Measurements from ENCODE around the gene LRMDA.
A peak's percentile ranks its signal among the peaks of the same experiment; 100 is the strongest.

LRMDA gene

DNA sequence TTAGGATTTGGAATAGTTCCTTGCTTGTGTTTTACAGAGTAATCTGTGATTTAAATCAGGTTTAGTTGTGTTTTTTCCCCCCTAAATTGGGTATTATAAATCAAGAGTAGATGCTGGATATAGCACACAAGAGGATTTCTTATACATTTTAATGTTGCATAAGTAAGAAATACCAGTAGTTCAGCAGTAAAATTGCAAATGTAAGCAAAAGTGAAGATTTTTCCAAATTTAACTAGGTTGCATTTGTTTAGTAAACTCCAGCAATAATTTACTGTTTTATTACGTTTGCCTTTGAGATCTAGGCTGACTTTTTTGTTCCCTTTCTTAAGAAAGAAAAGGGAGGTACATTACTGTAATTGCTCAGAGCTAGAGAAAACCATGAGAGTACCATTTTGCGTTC is 207.3 kb downstream of the LRMDA start:
- Histone ChIP-seq H3K79me2 (ENCODE audit: insufficient read depth, low read length) (no peaks in the 10 kb centered on the region), H3K9ac (ENCODE audit: low read depth, low read length, poor library complexity, severe bottlenecking) (no peak overlapping the region), H2AFZ (ENCODE audit: low read length) (no peak overlapping the region), H3K9me2 (replicated peaks; ENCODE audit: low read depth, low read length) (no peaks in the 10 kb centered on the region), H3K4me1 (ENCODE audit: insufficient read depth, low read length, poor library complexity, severe bottlenecking) (no peaks in the 10 kb centered on the region), H3K36me3 (ENCODE audit: insufficient read depth, low read length) (no peaks in the 10 kb centered on the region), H3K27me3 (ENCODE audit: insufficient read depth, low read length, poor library complexity, severe bottlenecking) (no peaks in the 10 kb centered on the region), H3K4me2 (ENCODE audit: low read depth, low read length, poor library complexity, severe bottlenecking) (no peak overlapping the region), H3F3A (ENCODE audit: low read depth) (no peaks in the 10 kb centered on the region), H3K4me3 (ENCODE audit: low read length, poor library complexity, severe bottlenecking) (no peak overlapping the region), H4K20me1 (ENCODE audit: insufficient read depth, low read length, poor library complexity, severe bottlenecking) (no peaks in the 10 kb centered on the region), H3K9me3 (ENCODE audit: insufficient read depth, low read depth, low read length) (no peaks in the 10 kb centered on the region)
- TF ChIP-seq CTCF (conservative IDR thresholded peaks at IDR 0.05; ENCODE audit: low read length) (no peak), EZH2phosphoT487 (IDR thresholded peaks at IDR 0.05; ENCODE audit: borderline replicate concordance) (no peak)

GRCh38 chr10:75639736-75640135 is 208.3 kb downstream of the LRMDA start:
- H3K9me2 ChIP-seq (replicated peaks; ENCODE audit: low read depth, low read length) = no peaks in the 10 kb centered on the region
- H2AFZ ChIP-seq (ENCODE audit: low read length) = no peak overlapping the region
- no peaks in the 10 kb centered on the region for H3K4me1 ChIP-seq (ENCODE audit: insufficient read depth, low read length, poor library complexity, severe bottlenecking)
- no peaks in the 10 kb centered on the region for H3F3A ChIP-seq (ENCODE audit: low read depth)
- no peak overlapping the region for H3K4me2 ChIP-seq (ENCODE audit: low read depth, low read length, poor library complexity, severe bottlenecking)
- H3K36me3 ChIP-seq (ENCODE audit: insufficient read depth, low read length) = no peaks in the 10 kb centered on the region
- no peaks in the 10 kb centered on the region for H3K79me2 ChIP-seq (ENCODE audit: insufficient read depth, low read length)
- no peaks in the 10 kb centered on the region for H3K27me3 ChIP-seq (ENCODE audit: insufficient read depth, low read length, poor library complexity, severe bottlenecking)
- H3K9me3 ChIP-seq (ENCODE audit: insufficient read depth, low read depth, low read length) = no peaks in the 10 kb centered on the region
- H3K4me3 ChIP-seq (ENCODE audit: low read length, poor library complexity, severe bottlenecking) = no peak overlapping the region
- TF ChIP-seq CTCF (conservative IDR thresholded peaks at IDR 0.05; ENCODE audit: low read length) (no peak), EZH2phosphoT487 (IDR thresholded peaks at IDR 0.05; ENCODE audit: borderline replicate concordance) (no peak)
- no peaks in the 10 kb centered on the region for H4K20me1 ChIP-seq (ENCODE audit: insufficient read depth, low read length, poor library complexity, severe bottlenecking)
- H3K9ac ChIP-seq (ENCODE audit: low read depth, low read length, poor library complexity, severe bottlenecking) = no peak overlapping the region

DNA sequence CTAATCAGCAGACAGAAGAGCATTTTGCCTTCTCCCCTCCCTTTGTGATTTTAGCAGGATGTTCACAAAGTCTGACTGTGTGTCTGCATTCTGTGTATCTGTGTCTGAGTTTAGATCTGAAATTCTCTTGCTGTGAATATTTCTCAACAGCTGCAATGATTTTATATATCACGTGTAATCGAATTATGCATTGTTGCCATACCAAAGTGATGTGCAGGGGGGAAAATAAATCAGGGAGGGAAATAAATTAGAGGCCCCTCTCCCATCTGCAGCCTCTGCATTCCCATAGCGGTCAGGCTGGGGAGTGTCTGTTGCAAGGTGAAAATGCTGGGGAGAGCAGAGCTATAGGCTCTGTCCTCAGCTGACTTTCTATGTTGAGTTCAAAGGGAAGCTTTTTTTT is 209.0 kb downstream of the LRMDA start:
- no peaks in the 10 kb centered on the region for H3K9me3 ChIP-seq (ENCODE audit: insufficient read depth, low read depth, low read length)
- H3F3A ChIP-seq (ENCODE audit: low read depth) = no peaks in the 10 kb centered on the region
- no peaks in the 10 kb centered on the region for H4K20me1 ChIP-seq (ENCODE audit: insufficient read depth, low read length, poor library complexity, severe bottlenecking)
- no peaks in the 10 kb centered on the region for H3K9me2 ChIP-seq (replicated peaks; ENCODE audit: low read depth, low read length)
- no peaks in the 10 kb centered on the region for H3K36me3 ChIP-seq (ENCODE audit: insufficient read depth, low read length)
- H3K4me1 ChIP-seq (ENCODE audit: insufficient read depth, low read length, poor library complexity, severe bottlenecking) = no peaks in the 10 kb centered on the region
- no peaks in the 10 kb centered on the region for H3K27me3 ChIP-seq (ENCODE audit: insufficient read depth, low read length, poor library complexity, severe bottlenecking)
- H3K4me2 ChIP-seq (ENCODE audit: low read depth, low read length, poor library complexity, severe bottlenecking) = no peak overlapping the region
- no peak for TF ChIP-seq CTCF (conservative IDR thresholded peaks at IDR 0.05; ENCODE audit: low read length)
- no peak for TF ChIP-seq EZH2phosphoT487 (IDR thresholded peaks at IDR 0.05; ENCODE audit: borderline replicate concordance)
- no peak overlapping the region for H3K4me3 ChIP-seq (ENCODE audit: low read length, poor library complexity, severe bottlenecking)
- no peak overlapping the region for H3K9ac ChIP-seq (ENCODE audit: low read depth, low read length, poor library complexity, severe bottlenecking)
- 0 out of 2 replicates have a peak overlapping the region, but pooled peaks have one; percentile 70 for H2AFZ ChIP-seq (ENCODE audit: low read length)
- no peaks in the 10 kb centered on the region for H3K79me2 ChIP-seq (ENCODE audit: insufficient read depth, low read length)

All from Loucy (cell line).